ENCODE data around the gene PPM1L. TPM values are rescaled to one million over a fixed set of nuclear protein-coding genes. Genes with fewer than 3 reads are reported as not detected.

PPM1L gene
- total RNA-seq, 1 experiment from 2014 or later = 7.3 TPM

DNA sequence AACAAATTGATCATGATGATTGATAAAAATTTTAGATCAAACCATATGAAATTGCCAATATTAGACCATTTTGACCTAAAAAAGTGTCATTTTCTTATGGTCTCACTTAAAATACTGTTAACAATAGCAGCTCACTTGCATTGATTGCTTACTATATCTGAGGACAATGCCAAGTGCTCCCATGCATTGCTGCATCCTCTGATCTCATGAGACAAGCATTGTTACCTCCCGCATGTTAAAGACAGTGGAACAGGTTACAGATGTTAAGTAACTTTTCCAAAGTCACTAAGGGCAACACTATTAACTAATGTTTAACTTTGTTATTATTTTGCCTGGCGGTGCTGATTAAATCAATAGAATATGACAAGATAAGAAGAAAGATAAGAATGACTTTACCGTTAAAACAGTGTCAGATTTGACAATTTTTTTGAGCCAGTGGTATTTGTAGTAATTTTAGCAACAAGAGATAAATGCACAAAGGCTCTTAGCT lies 69.3 kb downstream of the PPM1L start:
- Histone ChIP-seq H4K20me1 (ENCODE audit: control insufficient read depth, insufficient read depth, insufficient read length) (no peaks in the 10 kb centered on the region), H3K79me1 (ENCODE audit: insufficient read depth, low read depth, low read length, poor library complexity, severe bottlenecking) (no peaks in the 10 kb centered on the region), H3T11ph (ENCODE audit: low read length) (no peak overlapping the region), H3K9me3 (ENCODE audit: control insufficient read depth, low read depth, low read length) (no peaks in the 10 kb centered on the region), H3K14ac (ENCODE audit: insufficient read depth, low read length) (no peak overlapping the region), H3K79me2 (ENCODE audit: insufficient read depth, low read length) (no peaks in the 10 kb centered on the region), H3K27ac (ENCODE audit: insufficient read length, low read depth, low read length) (no peak overlapping the region), H3K23me2 (ENCODE audit: insufficient read length, low read depth, low read length, poor library complexity, severe bottlenecking) (no peaks in the 10 kb centered on the region), H4K91ac (ENCODE audit: insufficient read length, low read depth, low read length) (no peak overlapping the region), H3K23ac (ENCODE audit: insufficient read length, low read depth, low read length) (no peak overlapping the region), H3K9ac (ENCODE audit: extremely low read depth, insufficient read length, low read length) (no peak overlapping the region), H3K4ac (ENCODE audit: low read depth, low read length) (no peak overlapping the region), H2AFZ (ENCODE audit: low read length) (no peak overlapping the region), H2BK5ac (ENCODE audit: insufficient read length, low read length) (no peak overlapping the region), H4K5ac (ENCODE audit: insufficient read length, low read depth, low read length) (no peak overlapping the region), H3K18ac (ENCODE audit: insufficient read length, low read depth, low read length) (no peak overlapping the region), H2BK12ac (ENCODE audit: insufficient read length, low read depth, low read length) (no peak overlapping the region), H2AK5ac (ENCODE audit: insufficient read length, low read length) (no peak overlapping the region), H2BK20ac (ENCODE audit: low read depth, low read length, poor library complexity, severe bottlenecking) (no peak overlapping the region), H3K56ac (ENCODE audit: insufficient read length, low read depth, low read length) (no peak overlapping the region), H3K27me3 (ENCODE audit: insufficient read depth, low read length) (no peaks in the 10 kb centered on the region), H2BK120ac (ENCODE audit: low read depth, low read length, poor library complexity, severe bottlenecking) (no peak overlapping the region), H3K4me1 (ENCODE audit: insufficient read depth, low read length) (no peaks in the 10 kb centered on the region; the same call in 1 of the 2 replicates), H3K4me2 (ENCODE audit: insufficient read depth, insufficient read length, low read length) (no peak overlapping the region), H4K8ac (replicated peaks; ENCODE audit: insufficient read length, low read depth, low read length) (no peak overlapping the region), H2BK15ac (ENCODE audit: low read depth, low read length) (no peak overlapping the region)
- H3K9me3 Mint-ChIP-seq = no peaks in the 10 kb centered on the region
- H3K4me3 Mint-ChIP-seq = no peak overlapping the region
- no peak for DNase-seq
- no peaks in the 10 kb centered on the region for H3K36me3 Mint-ChIP-seq (ENCODE audit: insufficient read depth in 1 of 3, low read depth in 3 of 3)
- H3K27me3 Mint-ChIP-seq (ENCODE audit: low read depth) = no peaks in the 10 kb centered on the region
- no CpG with 5 or more reads among the region's 3 CpGs for whole genome bisulfite sequencing (ENCODE audit: extremely low coverage, insufficient read length, low lambda C conversion rate)
- TF ChIP-seq, protein P1, sequence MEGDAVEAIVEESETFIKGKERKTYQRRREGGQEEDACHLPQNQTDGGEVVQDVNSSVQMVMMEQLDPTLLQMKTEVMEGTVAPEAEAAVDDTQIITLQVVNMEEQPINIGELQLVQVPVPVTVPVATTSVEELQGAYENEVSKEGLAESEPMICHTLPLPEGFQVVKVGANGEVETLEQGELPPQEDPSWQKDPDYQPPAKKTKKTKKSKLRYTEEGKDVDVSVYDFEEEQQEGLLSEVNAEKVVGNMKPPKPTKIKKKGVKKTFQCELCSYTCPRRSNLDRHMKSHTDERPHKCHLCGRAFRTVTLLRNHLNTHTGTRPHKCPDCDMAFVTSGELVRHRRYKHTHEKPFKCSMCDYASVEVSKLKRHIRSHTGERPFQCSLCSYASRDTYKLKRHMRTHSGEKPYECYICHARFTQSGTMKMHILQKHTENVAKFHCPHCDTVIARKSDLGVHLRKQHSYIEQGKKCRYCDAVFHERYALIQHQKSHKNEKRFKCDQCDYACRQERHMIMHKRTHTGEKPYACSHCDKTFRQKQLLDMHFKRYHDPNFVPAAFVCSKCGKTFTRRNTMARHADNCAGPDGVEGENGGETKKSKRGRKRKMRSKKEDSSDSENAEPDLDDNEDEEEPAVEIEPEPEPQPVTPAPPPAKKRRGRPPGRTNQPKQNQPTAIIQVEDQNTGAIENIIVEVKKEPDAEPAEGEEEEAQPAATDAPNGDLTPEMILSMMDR (conservative IDR thresholded peaks at IDR 0.05) = no peak
- peaks cover 6 to 27% of the 10 kb centered on the region in 2 experiments for H3K4me1 Mint-ChIP-seq
- no peak overlapping the region for H3K27ac Mint-ChIP-seq
